IMR-90 (cell line): ENCODE data around the gene FNDC3B. TPM values are rescaled to one million over a fixed set of nuclear protein-coding genes. Genes with fewer than 3 reads are reported as not detected.

ENCODE experiments used
- ATAC-seq: fragments of 200-7000 bp; cut with Tn5 transposase; 2 replicates; pipeline ENCODE4 v1.9.1; 2020; ENCODE audit warnings: low read depth, mild to moderate bottlenecking, moderate library complexity
- BruUV-seq: library from RNA; stranded (reverse); fragments of 400-500 nt; replicated peaks from 2 replicates; lab custom pipeline; 2021; lab: Mats Ljungman, UMichigan
- CTCF ChIA-PET: fragments of 300-600 bp; formaldehyde crosslinking; extraction: SDS; loops from one replicate; lab custom pipeline; 2021; ENCODE audit warnings: antibody characterized with exemption; lab: Yijun Ruan, JAX
- POLR2A ChIA-PET: fragments of 300-600 bp; sonication (Branson Sonifier 250); formaldehyde crosslinking; loops from one replicate; lab custom pipeline; 2022; ENCODE audit warnings: antibody characterized with exemption; ENCODE audit not compliant: unreplicated experiment; lab: Charles Lee
- DNase-seq: peaks from one replicate; pipeline ENCODE4 v3.0.0; 2013
- H2AFZ ChIP-seq: replicated peaks from 2 replicates; pipeline ENCODE3; 2013; ENCODE audit warnings: low read length, mild to moderate bottlenecking; ENCODE audit not compliant: poor library complexity
- H2AK5ac ChIP-seq: 2 replicates; pipeline ENCODE4 v1.6.1; 2013; ENCODE audit warnings: low read depth, low read length, inconsistent platforms
- H2AK9ac ChIP-seq: replicated peaks from 2 replicates; pipeline ENCODE3; 2013; ENCODE audit warnings: mild to moderate bottlenecking, low read depth, low read length, moderate library complexity; ENCODE audit not compliant: poor library complexity
- H2BK120ac ChIP-seq: 2 replicates; pipeline ENCODE4 v1.6.1; 2013; ENCODE audit warnings: low read depth, low read length, inconsistent platforms
- H2BK15ac ChIP-seq: 3 replicates; pipeline ENCODE4 v1.6.1; 2013; ENCODE audit warnings: low read depth, low read length, inconsistent platforms
- H2BK20ac ChIP-seq: 2 replicates; pipeline ENCODE4 v1.6.1; 2013; ENCODE audit warnings: low read depth, mild to moderate bottlenecking, inconsistent platforms, low read length, moderate library complexity
- H2BK5ac ChIP-seq: 2 replicates; pipeline ENCODE4 v1.6.1; 2013; ENCODE audit warnings: mild to moderate bottlenecking, low read depth, low read length, inconsistent platforms; ENCODE audit not compliant: poor library complexity, severe bottlenecking
- H3K14ac ChIP-seq: replicated peaks from 2 replicates; pipeline ENCODE4 v1.6.1; 2013; ENCODE audit warnings: low read depth, low read length, inconsistent platforms
- H3K18ac ChIP-seq: 2 replicates; pipeline ENCODE4 v1.6.1; 2013; ENCODE audit warnings: low read depth, low read length, control low read depth
- H3K23ac ChIP-seq: 2 replicates; pipeline ENCODE4 v1.6.1; 2013; ENCODE audit warnings: low read depth, low read length, inconsistent platforms
- H3K27ac ChIP-seq: 2 replicates; pipeline ENCODE4 v1.5.1; 2013; ENCODE audit warnings: mild to moderate bottlenecking, control low read depth, low read length; ENCODE audit not compliant: insufficient read depth
- H3K27me3 ChIP-seq: 2 replicates; pipeline ENCODE4 v1.6.1; 2013; ENCODE audit warnings: low read length; ENCODE audit not compliant: control insufficient read depth, insufficient read depth
- H3K36me3 ChIP-seq: 2 replicates; pipeline ENCODE4 v1.6.1; 2013; ENCODE audit warnings: low read length, mixed read lengths; ENCODE audit not compliant: control insufficient read depth, insufficient read depth
- H3K4ac ChIP-seq: 2 replicates; pipeline ENCODE4 v1.6.1; 2013; ENCODE audit warnings: low read depth, low read length, inconsistent platforms
- H3K4me1 ChIP-seq: 2 replicates; pipeline ENCODE4 v1.6.1; 2013; ENCODE audit warnings: low read length, mixed read lengths; ENCODE audit not compliant: control insufficient read depth, insufficient read depth
- H3K4me2 ChIP-seq: 2 replicates; pipeline ENCODE4 v1.6.1; 2013; ENCODE audit warnings: low read depth, mild to moderate bottlenecking, control low read depth, low read length, moderate library complexity
- H3K4me3 ChIP-seq: 2 replicates; pipeline ENCODE4 v1.5.1; 2013; ENCODE audit warnings: low read depth, mild to moderate bottlenecking, control low read depth, low read length, moderate library complexity; ENCODE audit not compliant: insufficient read depth
- H3K56ac ChIP-seq: 2 replicates; pipeline ENCODE4 v1.6.1; 2013; ENCODE audit warnings: low read length, inconsistent platforms; ENCODE audit not compliant: insufficient read depth; ENCODE audit errors: extremely low read depth
- H3K79me1 ChIP-seq, 2 experiments: 2 replicates each; pipeline ENCODE4 v1.6.1; 2013; ENCODE audit warnings: low read length in 2 of 2, inconsistent platforms in 1 of 2, low read depth in 1 of 2
- H3K9ac ChIP-seq: 2 replicates; pipeline ENCODE4 v1.6.1; 2013; ENCODE audit warnings: low read depth, low read length, control low read depth
- H3K9me1 ChIP-seq: 2 replicates; pipeline ENCODE4 v1.6.1; 2013; ENCODE audit warnings: low read length, inconsistent platforms; ENCODE audit not compliant: insufficient read depth
- H3K9me3 ChIP-seq: 2 replicates; pipeline ENCODE4 v1.6.1; 2013; ENCODE audit warnings: low read length; ENCODE audit not compliant: control insufficient read depth, insufficient read depth
- H4K20me1 ChIP-seq: 2 replicates; pipeline ENCODE4 v1.6.1; 2013; ENCODE audit warnings: low read length, inconsistent platforms; ENCODE audit not compliant: insufficient read depth
- H4K5ac ChIP-seq: 2 replicates; pipeline ENCODE4 v1.6.1; 2013; ENCODE audit warnings: mild to moderate bottlenecking, low read depth, low read length, control low read depth
- H4K8ac ChIP-seq, 2 experiments: 2 replicates each; pipeline ENCODE4 v1.6.1; 2013; ENCODE audit warnings: low read depth in 2 of 2, low read length in 2 of 2, control low read depth in 1 of 2, inconsistent platforms in 1 of 2
- H4K91ac ChIP-seq: 2 replicates; pipeline ENCODE4 v1.6.1; 2013; ENCODE audit warnings: low read depth, low read length, inconsistent platforms; ENCODE audit not compliant: insufficient read depth
- CTCF ChIP-seq: conservative IDR thresholded peaks from 2 replicates; pipeline ENCODE4 v1.5.1; 2012; ENCODE audit warnings: mild to moderate bottlenecking, low read depth, low read length, improper control_type of control experiment
- FOS ChIP-seq: fragments of 150-350 bp; IDR thresholded peaks from 2 replicates; pipeline ENCODE4 v1.6.1; 2016; ENCODE audit warnings: low read depth, low read length
- MAZ ChIP-seq: IDR thresholded peaks from 2 replicates; pipeline ENCODE4 v1.6.1; 2012; ENCODE audit warnings: low read depth, mild to moderate bottlenecking, low read length, improper control_type of control experiment, moderate library complexity, borderline replicate concordance
- MXI1 ChIP-seq: IDR thresholded peaks from 2 replicates; pipeline ENCODE4 v1.6.1; 2012; ENCODE audit warnings: low read depth, mild to moderate bottlenecking, low read length, moderate library complexity, borderline replicate concordance
- POLR2A ChIP-seq: IDR thresholded peaks from 2 replicates; pipeline ENCODE4 v1.6.1; 2012; ENCODE audit warnings: mild to moderate bottlenecking, low read depth, low read length
- SMC3 ChIP-seq: fragments of 150-350 bp; IDR thresholded peaks from 2 replicates; pipeline ENCODE4 v1.6.1; 2016; ENCODE audit warnings: low read depth, mild to moderate bottlenecking, antibody characterized with exemption, low read length, moderate library complexity
- WGBS, 2 experiments: methylation state at CpG; one replicate each; pipeline versions ENCODE4 v1.1.5 to v1.1.7; 2013; ENCODE audit warnings: missing lambda C conversion rate in 2 of 2; ENCODE audit not compliant: insufficient read length in 1 of 2; ENCODE audit errors: extremely low coverage in 2 of 2; 5-methylcytosine and 5-hydroxymethylcytosine counted together
- dilution Hi-C: fragments of 300-500 bp; cut with HindIII; formaldehyde crosslinking; loops from one replicate; pipeline ENCODE4 v1.14.3; 2018; ENCODE audit warnings: low sequenced_read_pairs; ENCODE audit not compliant: unreplicated experiment
- in situ Hi-C: fragments of 300-500 bp; cut with MboI; formaldehyde crosslinking; loops from 3 replicates; pipeline ENCODE4 v1.14.3; 2019; ENCODE audit warnings: low sequenced_read_pairs, inconsistent platforms, mixed read lengths
- intact Hi-C: fragments of 100-400 bp; cut with micrococcal nuclease; formaldehyde crosslinking; loops from 2 replicates; pipeline ENCODE4 v1.10.0; 2022
- polyA plus RNA-seq, 3 experiments: library from polyadenylated mRNA; depleted of rRNA; stranded (reverse); fragments of >200 nt; gene quantifications; 2 replicates each; pipeline ENCODE4 v1.2.3, GENCODE V29; 2012; ENCODE audit warnings: low replicate concordance in 1 of 3
- total RNA-seq: library from RNA; depleted of rRNA; stranded (reverse); fragments of >200 nt; gene quantifications from 2 replicates; pipeline ENCODE4 v1.2.3, GENCODE V29; 2012

FNDC3B gene
- total and polyA plus RNA-seq, 2 of the 4 experiments (the other 2 are of a cell fraction), result 23.9 to 150 TPM

- WGBS, 2 experiments, result 100% methylated on average over 1 of the region's 4 CpGs; no CpG with 5 or more reads in 1 of the 2 experiments
- Histone ChIP-seq H3K36me3 (no peaks in the 10 kb centered on the region), H4K8ac (no peak overlapping the region), H2BK20ac (no peak overlapping the region), H3K9ac (no peak overlapping the region), H3K56ac (no peak overlapping the region), H3K4ac (no peak overlapping the region), H2AK9ac (no peak overlapping the region), H3K27me3 (no peaks in the 10 kb centered on the region), H3K79me1 (no peaks in the 10 kb centered on the region), H3K4me3 (no peak overlapping the region), H2AFZ (no peak overlapping the region), H3K14ac (no peak overlapping the region), H3K4me1 (no peaks in the 10 kb centered on the region), H4K91ac (no peak overlapping the region), H3K18ac (no peak overlapping the region), H3K4me2 (no peak overlapping the region), H2AK5ac (no peak overlapping the region), H3K9me1 (0 out of 2 replicates have a peak, but pooled peaks cover 2% of the 10 kb centered on the region), H3K27ac (no peak overlapping the region), H2BK120ac (no peak overlapping the region), H4K5ac (no peak overlapping the region), H3K23ac (no peak overlapping the region), H2BK15ac (no peak overlapping the region), H4K20me1 (no peaks in the 10 kb centered on the region), H3K9me3 (no peaks in the 10 kb centered on the region), H2BK5ac (no peak overlapping the region)
- BruUV-seq, result no TSS peak
- in situ Hi-C loops, result no loop called here
- dilution Hi-C loops, result no loop called here
- no peak for DNase-seq
- intact Hi-C loops, result no loop called here
- no peak for TF ChIP-seq POLR2A
- TF ChIP-seq MAZ, result no peak
- TF ChIP-seq FOS, result no peak
- TF ChIP-seq MXI1, result no peak
- TF ChIP-seq SMC3, result no peak
- no peak for TF ChIP-seq CTCF
- no peak for ATAC-seq
- ChIA-PET POLR2A (no interaction called here), CTCF (no interaction called here)
These were observed 17.5 kb upstream of the FNDC3B start for GRCh38 chr3:172021859-172022258.
